Measurements from ENCODE around the gene RTN4.

The RTN4 gene

GRCh38 chr2:54952978-54953456, 97.2 kb downstream of the RTN4 start:
- no peak for DNase-seq

GRCh38 chr2:54952425-54952824, 97.8 kb downstream of the RTN4 start:
- DNase-seq, result no peak

GRCh38 chr2:54950811-54951210, 99.4 kb downstream of the RTN4 start:
- no peak for DNase-seq

- no peak for DNase-seq
Measured at GRCh38 chr2:54949431-54949830, 100.8 kb downstream of the RTN4 start.

- no peak for DNase-seq
Measured at GRCh38 chr2:54948120-54948519, 102.1 kb downstream of the RTN4 start.

- peak in 13 of 56 donors; percentile 10 to 69 (median 34) for DNase-seq
Measured at GRCh38 chr2:54947646-54948045, 102.6 kb downstream of the RTN4 start.

GRCh38 chr2:54947136-54947535, 103.1 kb downstream of the RTN4 start:
- DNase-seq, result peak in 19 of 56 donors; percentile 14 to 69 (median 33)

- peak in 16 of 56 donors; percentile 21 to 84 (median 64) for DNase-seq
Measured at GRCh38 chr2:54946220-54946805, 103.9 kb downstream of the RTN4 start.

GRCh38 chr2:54945391-54946219, 104.6 kb downstream of the RTN4 start:
- peak in 44 of 56 donors; percentile 22 to 85 (median 57) for DNase-seq

GRCh38 chr2:54944724-54945326, 105.4 kb downstream of the RTN4 start:
- DNase-seq, result no peak

- no peak for DNase-seq
Measured at GRCh38 chr2:54942373-54942772, 107.9 kb downstream of the RTN4 start.

GRCh38 chr2:54941248-54941984, 108.8 kb downstream of the RTN4 start:
- DNase-seq, result peak in 15 of 56 donors; percentile 13 to 56 (median 33)

- no peak for DNase-seq
Measured at GRCh38 chr2:54940723-54941122, 109.5 kb downstream of the RTN4 start.

GRCh38 chr2:54939446-54940118, 110.7 kb downstream of the RTN4 start:
- DNase-seq, result no peak

- no peak for DNase-seq
Measured at GRCh38 chr2:54936766-54937165, 113.5 kb downstream of the RTN4 start.

GRCh38 chr2:54935389-54935788, 114.9 kb downstream of the RTN4 start:
- DNase-seq, result no peak

GRCh38 chr2:54931473-54931872, 118.8 kb downstream of the RTN4 start:
- DNase-seq, result no peak

- DNase-seq, result no peak
Measured at GRCh38 chr2:54928719-54929118, 121.5 kb downstream of the RTN4 start.

- DNase-seq, result no peak
Measured at GRCh38 chr2:54927751-54928615, 122.3 kb downstream of the RTN4 start.
